Uterus (tissue), 4 donors: Measurements from ENCODE around the gene SEZ6. TPM values are rescaled to one million over a fixed set of nuclear protein-coding genes. Genes with fewer than 3 reads are reported as not detected.

Source experiments
- DNase-seq, 2 donors: peaks; one replicate each; pipeline ENCODE4 v3.0.0-alpha.2; 2019 to 2020
- H3K27ac ChIP-seq, 2 donors: fragments of 200-600 bp; sonication (generic); 1 replicate in 1 of 2; 2 replicates in 1 of 2; pipeline ENCODE4 v1.5.1; 2016 to 2018
- H3K27me3 ChIP-seq, 2 donors: fragments of 200-600 bp; sonication (generic); one replicate each; pipeline ENCODE4 v1.5.1; 2018 to 2019; ENCODE audit warnings: control low read depth in 1 of 2
- H3K36me3 ChIP-seq, 2 donors: fragments of 200-600 bp; sonication (generic); one replicate each; pipeline ENCODE4 v1.5.1; 2019; ENCODE audit warnings: control low read depth in 1 of 2
- H3K4me1 ChIP-seq, 2 donors: fragments of 200-600 bp; sonication (generic); one replicate each; pipeline ENCODE4 v1.5.1; 2018 to 2019; ENCODE audit warnings: control low read depth in 1 of 2
- H3K4me3 ChIP-seq, 2 donors: fragments of 200-600 bp; sonication (generic); 1 replicate in 1 of 2; 2 replicates in 1 of 2; pipeline ENCODE4 v1.5.1; 2018 to 2019; ENCODE audit warnings: mild to moderate bottlenecking in 1 of 2
- H3K9me3 ChIP-seq, 2 donors: fragments of 200-600 bp; sonication (generic); one replicate each; pipeline ENCODE4 v1.5.1; 2019; ENCODE audit warnings: control low read depth in 1 of 2
- CTCF ChIP-seq, 4 experiments: fragments of 200-600 bp in 2 of 4; fragments of 450-650 bp in 2 of 4; sonication (generic) in 2 of 4; IDR thresholded peaks; one replicate each; pipeline ENCODE4 v1.5.1; 2016 to 2019; ENCODE audit warnings: antibody characterized with exemption in 4 of 4, mild to moderate bottlenecking in 2 of 4, moderate library complexity in 1 of 4
- POLR2A ChIP-seq, 2 donors: fragments of 450-650 bp; IDR thresholded peaks; one replicate each; pipeline ENCODE4 v1.6.1; 2016; ENCODE audit warnings: antibody characterized with exemption in 2 of 2, mild to moderate bottlenecking in 1 of 2, moderate library complexity in 1 of 2
- intact Hi-C: fragments of 100-400 bp; cut with DNase I; formaldehyde crosslinking; loops from one replicate; pipeline ENCODE4 v1.15.1; 2023; ENCODE audit warnings: low total_unique reads
- total RNA-seq, 4 donors: library from RNA; depleted of rRNA in 3 of 4; stranded (reverse); fragments of >200 nt in 3 of 4; gene quantifications; one replicate each; pipeline versions ENCODE4 v1.1.0 to v1.2.4, GENCODE V29; 2014 to 2023
- donor health status: DM: yes; HTN: yes; CAD: no.

The SEZ6 gene
- total RNA-seq, 4 donors from 2014 or later: 0.07 TPM; not detected in 3

GRCh38 chr17:28988475-28988874, 17.4 kb downstream of the SEZ6 start:
- no peak overlapping the region for H3K27ac ChIP-seq
- TF ChIP-seq POLR2A (IDR thresholded peaks at IDR 0.05) (no peak), CTCF (IDR thresholded peaks at IDR 0.05) (no peak)
- H3K9me3 ChIP-seq: no peaks in the 10 kb centered on the region
- H3K36me3 ChIP-seq: no peaks in the 10 kb centered on the region
- H3K4me1 ChIP-seq: no peaks in the 10 kb centered on the region
- no peak overlapping the region for H3K4me3 ChIP-seq
- H3K27me3 ChIP-seq: no peaks in the 10 kb centered on the region
- intact Hi-C loops: no loop called here
- no peak for DNase-seq

GRCh38 chr17:28986714-28987655, 18.8 kb downstream of the SEZ6 start:
- TF ChIP-seq POLR2A (IDR thresholded peaks at IDR 0.05) (no peak), CTCF (IDR thresholded peaks at IDR 0.05) (no peak)
- intact Hi-C loops: no loop called here
- Histone ChIP-seq H3K27me3 (no peaks in the 10 kb centered on the region), H3K36me3 (no peaks in the 10 kb centered on the region), H3K9me3 (no peaks in the 10 kb centered on the region), H3K4me1 (no peaks in the 10 kb centered on the region), H3K4me3 (no peak overlapping the region), H3K27ac (no peak overlapping the region)
- no peak for DNase-seq

- no peak for DNase-seq
- Histone ChIP-seq H3K4me3 (no peak overlapping the region), H3K27ac (no peak overlapping the region), H3K4me1 (no peaks in the 10 kb centered on the region), H3K27me3 (no peaks in the 10 kb centered on the region), H3K36me3 (no peaks in the 10 kb centered on the region), H3K9me3 (no peaks in the 10 kb centered on the region)
- intact Hi-C loops: no loop called here
- TF ChIP-seq POLR2A (IDR thresholded peaks at IDR 0.05): no peak
- TF ChIP-seq CTCF (IDR thresholded peaks at IDR 0.05): no peak
Observed at GRCh38 chr17:28985950-28986713, 19.7 kb downstream of the SEZ6 start.

- DNase-seq: no peak
- Histone ChIP-seq H3K9me3 (no peaks in the 10 kb centered on the region), H3K4me3 (no peak overlapping the region), H3K27me3 (no peaks in the 10 kb centered on the region), H3K27ac (no peak overlapping the region), H3K36me3 (no peaks in the 10 kb centered on the region), H3K4me1 (no peaks in the 10 kb centered on the region)
- intact Hi-C loops: no loop called here
- TF ChIP-seq CTCF (IDR thresholded peaks at IDR 0.05) (no peak), POLR2A (IDR thresholded peaks at IDR 0.05) (no peak)
Observed at GRCh38 chr17:28983286-28984230, 22.3 kb downstream of the SEZ6 start.
